NK-92 treated with Interleukin-12 subunit alpha and Interleukin-12 subunit beta, amount 100 ng/mL, for 24 hours (cell line): ENCODE measurements around the gene ACSL6.

Experiments used
- DNase-seq: peaks from one replicate; lab custom pipeline; 2025; lab: John Stamatoyannopoulos, UW

ACSL6 gene

DNA sequence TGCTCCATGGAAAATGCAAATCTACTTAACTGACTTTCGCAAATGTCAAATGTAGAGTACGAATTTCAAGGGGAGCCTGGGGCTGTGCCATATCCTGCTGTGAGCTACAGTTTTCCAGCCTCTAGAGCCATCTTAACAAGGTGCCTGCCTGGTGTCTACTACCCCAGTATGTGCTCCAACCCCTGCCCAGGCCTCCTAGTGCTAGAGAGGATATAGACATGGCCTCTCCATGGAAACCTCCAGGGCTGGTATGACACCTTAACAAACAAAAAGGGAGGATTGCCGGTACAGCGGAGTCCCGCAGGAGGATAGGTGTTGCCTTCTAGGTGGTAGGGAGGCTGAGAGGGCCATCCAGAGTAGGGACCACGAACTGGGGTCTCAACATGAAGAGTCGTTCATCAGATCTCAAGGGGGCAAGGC lies 35.4 kb upstream of the ACSL6 start:
- DNase-seq, result no peak

DNA sequence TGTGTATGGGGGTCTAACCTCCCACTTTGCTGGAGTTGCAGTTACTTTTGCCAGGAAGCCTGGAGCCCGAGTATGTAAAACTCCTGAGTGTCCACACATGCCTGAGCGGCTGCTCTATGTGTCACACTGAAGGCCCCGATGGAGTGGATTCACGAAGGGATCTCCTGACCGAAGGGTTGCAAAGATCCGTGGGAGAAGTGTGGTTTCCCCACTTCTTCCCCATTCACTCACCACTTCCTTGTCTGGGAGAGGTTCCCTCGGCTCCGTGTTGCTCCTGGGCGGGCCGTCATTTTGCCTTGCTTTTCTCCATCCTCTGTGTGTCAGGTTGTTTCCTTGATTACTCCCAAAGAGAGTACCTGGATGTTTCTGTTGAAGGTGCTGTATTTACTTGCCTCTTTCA lies 32.7 kb upstream of the ACSL6 start:
- DNase-seq, result no peak

- DNase-seq, result no peak
These were observed 25.9 kb upstream of the ACSL6 start for GRCh38 chr5:132037353-132037752.

- no peak for DNase-seq
These were observed 21.7 kb upstream of the ACSL6 start for GRCh38 chr5:132033122-132033521.

GRCh38 chr5:132032196-132032595 lies 20.7 kb upstream of the ACSL6 start:
- DNase-seq, result no peak

GRCh38 chr5:132030610-132031009 lies 19.2 kb upstream of the ACSL6 start:
- DNase-seq, result no peak

DNA sequence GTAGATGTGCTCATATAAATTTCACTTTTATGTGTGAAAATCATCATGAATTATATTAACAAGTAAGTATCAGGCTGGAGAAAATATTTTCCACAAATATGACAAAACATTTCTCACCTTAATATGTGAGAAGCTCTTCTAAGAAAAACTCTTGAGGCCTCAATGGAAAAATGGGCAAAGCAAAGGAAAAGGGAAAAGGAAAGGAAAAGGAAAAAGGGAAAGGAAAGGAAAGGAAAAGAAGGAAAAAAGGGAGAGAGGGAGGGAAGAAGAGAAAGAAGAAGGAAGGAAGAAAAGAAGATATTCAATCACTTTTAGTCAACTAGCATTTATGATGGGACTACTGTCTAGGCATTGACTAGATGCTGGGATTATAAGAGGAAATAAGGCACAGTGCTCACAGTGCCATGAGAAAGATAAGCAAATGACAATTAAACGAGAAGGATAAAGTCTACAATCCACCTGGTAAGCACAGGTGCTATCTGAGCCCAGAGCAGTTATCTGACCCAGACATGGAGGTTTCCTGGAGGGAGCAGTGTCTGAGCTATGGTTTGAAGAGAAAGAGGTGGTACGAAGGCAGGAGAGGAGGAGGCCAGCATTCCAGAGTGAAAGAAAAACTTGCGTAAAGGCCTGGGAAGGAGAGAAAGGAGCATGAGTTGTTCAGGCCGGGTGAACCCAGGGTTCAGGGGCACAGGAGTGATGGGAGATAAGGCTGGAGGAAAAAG lies 18.3 kb upstream of the ACSL6 start:
- DNase-seq, result no peak

DNA sequence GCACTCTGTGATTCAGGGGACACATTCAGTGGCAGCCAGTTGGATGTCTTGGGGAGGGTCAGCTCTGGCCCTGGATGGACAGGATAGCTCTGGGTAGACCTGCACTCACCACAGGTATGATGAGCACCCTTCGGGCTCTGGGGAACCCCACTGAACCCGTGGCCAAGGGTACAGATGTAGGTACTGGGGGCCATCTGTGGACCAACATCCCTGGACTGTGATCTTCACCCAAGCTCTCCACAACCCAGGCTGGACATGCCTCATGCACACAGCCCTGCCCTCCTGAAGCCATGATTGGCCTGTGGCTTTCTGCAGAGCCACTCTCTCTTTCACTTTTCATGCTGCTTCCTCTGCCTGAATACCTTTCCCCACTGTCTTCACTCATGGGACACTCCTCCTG lies 15.6 kb upstream of the ACSL6 start:
- DNase-seq, result no peak

GRCh38 chr5:132026516-132027008 lies 15.1 kb upstream of the ACSL6 start:
- DNase-seq, result peak; percentile 65

- DNase-seq, result no peak
These were observed 14.0 kb upstream of the ACSL6 start for GRCh38 chr5:132025403-132025971.

DNA sequence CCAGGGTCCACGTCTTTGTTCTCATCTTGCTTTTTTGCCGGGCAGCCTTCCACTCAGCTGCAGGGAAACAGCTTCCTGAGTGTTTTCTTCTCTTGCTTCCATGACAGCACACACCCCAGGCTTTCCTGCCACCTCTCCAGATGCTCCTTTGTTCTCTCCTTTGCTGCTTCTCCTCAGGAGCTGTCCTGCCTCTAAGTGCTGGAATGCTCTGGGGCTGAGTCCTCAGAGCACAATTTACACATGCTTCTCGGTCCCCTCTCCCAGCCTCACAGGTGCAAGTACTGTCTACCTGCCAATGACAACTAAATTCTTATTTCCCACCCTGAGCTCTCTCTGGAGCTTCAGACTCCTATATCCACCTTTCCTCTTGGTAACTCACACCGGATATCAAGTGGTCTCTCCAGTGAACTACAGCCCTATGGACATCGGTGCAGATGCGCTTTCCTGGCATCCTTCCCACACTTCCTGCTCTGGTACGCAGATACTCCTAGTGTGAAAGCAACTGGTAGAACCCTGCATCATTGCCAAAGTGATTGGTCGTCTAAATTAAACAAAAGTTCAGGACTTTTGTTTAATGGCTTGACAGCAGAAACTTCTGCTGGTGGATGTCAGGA lies 13.4 kb upstream of the ACSL6 start:
- DNase-seq, result no peak

- DNase-seq, result no peak
These were observed 12.6 kb upstream of the ACSL6 start for GRCh38 chr5:132024117-132024435.

- DNase-seq, result no peak
These were observed 12.0 kb upstream of the ACSL6 start for GRCh38 chr5:132023258-132024116.

DNA sequence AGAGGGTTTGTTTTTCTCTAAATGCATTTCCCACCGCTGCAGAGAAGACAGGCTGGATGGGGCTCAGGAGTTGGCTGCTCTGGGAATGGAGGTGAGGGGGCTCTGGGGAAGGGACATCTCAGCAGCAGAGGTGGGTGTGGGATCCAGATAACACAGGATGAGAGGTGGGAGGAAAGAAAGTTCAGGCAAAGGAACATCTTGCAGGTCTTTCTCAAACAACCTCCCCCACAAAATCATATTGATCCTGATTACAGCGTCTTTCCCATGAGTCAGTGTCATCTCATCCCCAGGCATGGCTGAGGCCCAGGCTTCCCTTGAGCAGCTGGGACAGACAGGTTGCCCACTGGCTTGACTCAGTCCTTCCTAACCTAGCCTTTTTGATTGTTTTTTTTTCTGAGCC lies 11.3 kb upstream of the ACSL6 start:
- DNase-seq, result no peak

DNA sequence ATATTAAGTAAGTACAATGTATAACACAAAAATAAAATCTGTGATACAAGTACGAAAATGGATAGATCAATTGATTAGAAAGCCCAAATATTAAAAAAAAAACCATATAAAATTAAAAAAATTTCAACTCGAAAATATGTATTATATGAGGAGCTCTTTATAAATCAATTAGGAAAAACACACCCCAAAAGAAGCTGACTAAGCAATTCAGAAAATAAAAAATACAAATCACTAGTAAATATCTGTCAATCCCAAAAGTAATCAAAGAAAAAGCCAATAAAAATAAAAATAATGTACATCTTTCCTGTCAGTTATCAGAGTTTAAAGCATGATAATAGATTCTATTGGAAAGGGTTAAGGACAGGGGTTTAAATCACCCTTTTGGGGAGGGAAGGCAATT lies 10.2 kb upstream of the ACSL6 start:
- DNase-seq, result no peak

GRCh38 chr5:132020568-132021339 lies 9.3 kb upstream of the ACSL6 start:
- DNase-seq, result no peak

GRCh38 chr5:132019857-132020555 lies 8.5 kb upstream of the ACSL6 start:
- peak; percentile 68 for DNase-seq

- no peak for DNase-seq
These were observed 7.9 kb upstream of the ACSL6 start for GRCh38 chr5:132019337-132019736.

DNA sequence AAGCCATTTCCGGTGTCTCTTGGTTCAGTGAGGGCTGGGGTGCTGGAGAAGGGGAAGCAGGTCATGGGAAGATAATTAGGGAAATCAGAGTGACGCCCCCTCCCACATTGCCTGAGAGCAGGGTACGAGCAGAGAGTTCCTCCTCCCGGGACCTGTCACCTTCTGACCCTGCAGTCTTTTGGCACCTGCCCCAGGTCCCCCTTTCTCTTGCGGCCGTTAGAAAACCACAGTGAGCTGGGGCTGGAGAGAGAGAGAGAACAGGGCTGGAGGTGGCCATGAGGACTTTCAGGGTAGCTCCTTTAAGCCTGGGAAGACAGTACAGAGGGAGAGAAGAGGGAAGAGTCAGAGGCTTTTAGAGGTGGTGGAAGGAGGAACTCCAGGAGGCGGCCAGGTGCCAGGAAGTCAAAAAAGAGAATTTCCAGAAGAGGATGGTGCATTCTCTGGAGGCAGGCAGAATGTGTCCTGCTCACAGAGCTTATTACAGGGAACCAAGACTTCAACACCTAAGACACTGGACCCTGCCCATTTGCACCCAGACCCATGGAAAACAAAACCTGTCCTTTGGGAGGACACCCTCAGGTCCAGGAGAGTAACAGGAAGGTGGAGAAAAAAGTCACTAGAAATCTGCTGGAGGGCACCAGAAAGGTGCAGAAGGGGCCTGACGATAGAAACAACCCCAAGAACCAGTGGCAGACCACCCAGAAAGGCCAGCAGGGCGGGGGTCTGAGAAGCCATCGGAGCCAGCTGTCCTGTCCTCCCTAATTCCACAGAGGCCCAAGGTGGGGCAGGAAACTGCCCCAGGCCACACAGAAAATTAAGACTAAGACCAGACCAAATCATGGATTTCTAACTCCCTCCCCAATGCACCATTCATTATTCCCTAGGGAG lies 6.5 kb upstream of the ACSL6 start:
- no peak for DNase-seq

DNA sequence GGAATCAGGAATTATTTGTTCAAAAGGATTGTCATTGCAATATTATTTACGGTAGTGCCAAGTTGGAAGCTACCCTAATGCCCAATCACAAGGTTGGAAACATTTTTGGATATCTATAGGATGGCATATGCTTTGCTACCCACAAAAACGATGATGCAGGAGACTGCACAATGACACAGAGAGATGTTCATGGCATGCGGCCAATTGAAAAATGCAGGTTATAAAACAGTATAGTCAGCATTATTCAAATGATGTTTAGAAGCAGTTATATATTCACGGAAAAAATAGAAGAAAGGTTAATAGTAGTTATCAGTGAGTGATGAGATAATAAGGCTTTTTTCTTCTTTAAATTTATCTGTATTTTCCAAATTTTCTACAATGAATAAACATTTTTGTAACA lies 5.9 kb upstream of the ACSL6 start:
- no peak for DNase-seq
